Breast epithelium (tissue), 3 donors: Measurements from ENCODE around the gene ATP6V1G2.

Source experiments
- CTCF ChIP-seq, 3 donors: fragments of 450-650 bp; IDR thresholded peaks; one replicate each; pipeline ENCODE4 v1.5.1; 2016 to 2017; ENCODE audit warnings: antibody characterized with exemption in 3 of 3, mild to moderate bottlenecking in 3 of 3, moderate library complexity in 3 of 3
- POLR2A ChIP-seq: fragments of 450-650 bp; IDR thresholded peaks from one replicate; pipeline ENCODE4 v1.6.1; 2016; ENCODE audit warnings: antibody characterized with exemption, mild to moderate bottlenecking, moderate library complexity

- TF ChIP-seq POLR2A, result no peak
- no peak for TF ChIP-seq CTCF (IDR thresholded peaks at IDR 0.05)
Observed at GRCh38 chr6:31534521-31535040, 11.8 kb downstream of the ATP6V1G2 start.
